IPS-NIHi11 (cell line): Measurements from ENCODE around the gene RAI1.
A peak's percentile ranks its signal among the peaks of the same experiment; 100 is the strongest.

ENCODE experiments used
- DNase-seq: peaks from one replicate; pipeline ENCODE4 v3.0.0; 2012; ENCODE audit warnings: mixed read lengths, low spot score

The RAI1 gene

DNA sequence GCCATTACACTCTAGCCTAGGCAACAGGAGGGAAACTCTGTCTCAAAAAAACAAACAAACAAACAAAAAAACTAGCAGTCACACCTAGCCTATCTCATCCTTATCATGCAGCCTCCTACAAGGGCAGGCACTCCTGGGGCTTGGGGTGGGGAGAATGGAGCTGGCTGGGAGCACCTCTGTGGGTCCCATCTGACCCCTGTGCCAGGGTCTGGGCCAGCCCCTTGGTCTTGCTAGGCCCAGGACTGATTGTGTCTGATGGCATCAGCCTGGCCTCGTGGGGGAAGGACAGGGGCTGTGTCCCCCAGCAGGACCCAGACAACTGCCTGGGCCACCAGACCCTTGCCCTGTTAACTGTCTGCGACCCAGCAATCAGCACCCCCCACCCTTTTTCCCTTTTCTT lies 105.7 kb downstream of the RAI1 start:
- no peak for DNase-seq

DNA sequence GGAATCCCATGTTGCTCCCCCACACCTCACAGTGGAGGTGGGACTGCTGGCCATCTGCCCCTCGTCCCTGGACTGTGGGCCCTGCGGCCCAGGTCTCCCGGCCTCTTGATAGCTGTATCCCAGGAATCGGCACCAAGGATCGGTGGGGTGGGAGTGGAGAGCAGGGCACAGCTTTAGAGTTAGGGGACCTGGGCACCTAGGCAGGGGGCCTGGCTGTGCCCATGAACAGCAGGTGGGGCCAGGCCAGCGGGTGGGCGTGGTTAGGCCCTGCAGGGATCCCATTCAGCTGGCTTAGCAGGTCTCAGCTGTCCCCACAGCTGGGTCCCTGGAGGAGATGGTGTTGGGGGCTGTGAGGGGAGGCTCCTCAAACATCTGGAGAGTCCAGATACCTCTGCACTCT lies 106.3 kb downstream of the RAI1 start:
- no peak for DNase-seq

DNA sequence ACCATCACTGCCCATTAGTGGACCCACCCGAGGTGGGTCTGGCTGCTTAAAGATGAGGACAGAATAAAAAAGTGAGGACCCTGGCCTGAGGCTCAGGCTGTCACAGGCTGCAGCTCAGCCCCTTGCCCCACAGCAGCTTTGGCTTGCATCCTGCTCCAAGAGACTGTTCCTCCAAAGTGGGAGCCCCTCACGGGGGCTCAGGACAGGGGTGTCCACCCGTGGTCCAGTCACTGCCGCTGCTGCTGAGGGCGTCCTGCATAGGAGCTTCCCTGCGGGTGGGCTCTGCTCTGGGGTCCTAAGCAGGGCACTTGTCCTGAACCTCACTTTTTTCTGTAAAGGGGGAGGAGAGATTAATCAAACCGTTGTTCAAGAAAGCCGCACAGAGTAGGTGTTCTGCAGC lies 107.7 kb downstream of the RAI1 start:
- DNase-seq = no peak

DNA sequence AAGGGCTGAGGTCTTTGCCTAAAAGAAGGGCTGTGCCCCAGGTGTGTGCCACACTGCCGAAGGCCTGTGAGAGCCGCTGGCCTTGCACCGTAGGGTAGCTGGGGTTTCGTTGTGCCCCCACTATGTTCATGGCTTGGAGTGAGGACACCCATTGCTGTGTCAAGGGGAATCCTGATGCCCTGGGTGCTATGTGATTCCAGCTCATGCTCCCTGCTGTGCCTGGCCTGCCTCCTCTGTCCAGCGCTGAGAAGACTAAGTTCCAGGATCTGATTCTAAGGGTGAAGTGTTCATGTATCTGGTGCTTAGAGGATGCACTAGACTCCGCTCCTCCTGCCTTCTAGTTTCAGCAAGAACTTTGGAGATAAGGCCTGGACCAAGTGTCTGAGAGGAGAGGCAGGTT lies 108.2 kb downstream of the RAI1 start:
- no peak for DNase-seq

DNA sequence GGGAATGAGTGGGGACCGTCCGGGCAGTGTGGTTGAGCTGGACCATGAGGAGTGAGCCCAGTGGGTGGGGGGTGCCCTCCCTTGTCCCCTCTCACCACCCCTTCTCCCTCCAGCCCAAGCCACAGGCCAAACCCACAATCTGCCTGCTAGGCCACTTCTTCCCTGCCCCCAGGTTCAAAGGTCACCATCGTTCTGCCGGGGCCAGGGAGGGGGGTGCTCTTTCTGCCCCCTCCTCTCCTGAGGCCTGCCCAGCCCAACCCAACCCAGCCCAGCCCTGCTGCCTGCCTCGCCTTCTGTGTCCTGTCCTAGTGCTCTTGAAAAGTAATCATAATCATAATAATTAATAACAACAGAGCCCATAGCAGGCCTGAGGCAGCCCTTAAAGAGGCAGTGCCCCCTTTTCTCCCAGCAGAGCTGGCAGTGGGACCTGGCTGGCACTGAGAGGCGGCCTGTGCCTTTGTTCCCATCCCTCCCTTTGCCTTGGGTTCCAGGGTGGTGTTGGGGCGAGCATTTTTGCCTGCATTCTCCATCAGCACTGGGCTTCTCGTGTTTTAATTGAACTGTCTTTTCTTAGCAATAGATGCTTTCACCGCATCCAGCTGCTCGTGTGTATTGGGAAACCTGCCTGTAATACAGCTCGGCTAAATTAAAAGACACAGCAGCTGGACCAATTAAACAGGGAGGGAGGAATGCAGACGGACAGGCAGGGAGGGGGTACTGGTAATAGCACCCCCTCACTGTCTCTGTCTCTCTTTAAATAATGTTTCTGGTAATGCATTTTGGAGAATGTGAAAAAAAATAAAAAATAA lies 108.8 kb downstream of the RAI1 start:
- DNase-seq = no peak

DNA sequence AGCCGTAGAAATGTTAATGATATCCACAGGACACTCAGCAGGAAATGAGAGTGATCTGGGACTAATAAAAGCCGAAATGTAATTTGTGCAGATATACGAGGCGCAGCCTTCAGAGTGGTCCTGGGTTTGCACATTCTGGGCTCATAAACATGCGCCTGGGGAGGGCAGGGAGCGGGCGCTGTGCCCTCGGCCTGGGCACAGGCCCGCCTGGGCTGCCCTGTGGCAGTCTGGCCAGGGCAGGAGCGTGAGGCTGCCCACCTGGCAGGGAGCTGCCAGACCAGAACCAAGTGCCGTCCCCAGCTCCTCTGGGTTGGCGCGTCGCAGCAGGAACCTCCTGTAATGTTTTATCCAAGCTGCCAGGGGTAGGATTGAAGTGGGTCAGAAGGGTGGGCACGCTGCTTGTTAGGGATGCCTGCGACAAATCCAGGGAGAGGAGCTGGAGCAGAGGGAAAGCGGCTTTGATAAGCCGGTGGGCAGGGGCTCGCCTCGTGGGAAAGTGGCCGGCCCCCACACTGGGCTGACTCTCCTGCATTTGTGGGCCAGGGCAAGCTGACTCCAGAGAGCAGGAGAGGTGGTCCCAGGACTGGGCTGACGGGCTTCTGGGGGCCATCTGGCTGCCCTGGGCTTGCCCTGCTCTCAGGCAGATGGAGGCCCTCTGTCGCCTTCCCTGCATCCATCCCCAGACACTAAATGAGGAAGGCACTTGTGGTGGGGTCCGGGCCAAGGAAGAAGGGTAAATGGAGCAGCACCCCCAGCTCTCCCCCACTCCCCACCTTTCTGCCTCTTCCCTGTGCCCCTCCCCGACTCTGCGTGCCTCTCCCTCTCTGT lies 109.6 kb downstream of the RAI1 start:
- no peak for DNase-seq

DNA sequence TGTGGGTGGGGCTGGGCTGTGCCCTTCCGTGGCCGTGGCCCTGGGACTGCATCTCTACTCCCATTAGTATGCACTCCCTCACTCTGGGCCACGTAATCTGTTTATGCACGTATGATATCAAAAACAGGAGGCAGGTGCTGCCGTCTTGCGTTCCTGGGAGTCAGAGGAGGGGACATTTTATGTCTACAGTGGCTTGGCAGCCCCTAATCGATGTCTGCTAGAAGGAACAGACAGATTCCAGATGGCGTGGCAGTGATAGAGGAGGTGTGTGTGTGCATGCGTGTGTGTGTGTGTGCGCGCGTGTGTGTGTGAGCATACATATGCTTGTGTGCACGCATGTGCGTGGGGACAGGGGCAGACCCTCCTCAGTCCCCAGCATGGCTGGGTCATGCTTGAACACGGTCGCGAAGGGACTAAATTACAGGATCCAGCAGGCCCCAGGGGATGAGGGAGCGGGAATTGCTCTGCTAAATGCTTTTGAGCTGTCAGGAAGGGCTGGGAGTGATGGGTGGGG lies 110.8 kb downstream of the RAI1 start:
- DNase-seq = no peak

DNA sequence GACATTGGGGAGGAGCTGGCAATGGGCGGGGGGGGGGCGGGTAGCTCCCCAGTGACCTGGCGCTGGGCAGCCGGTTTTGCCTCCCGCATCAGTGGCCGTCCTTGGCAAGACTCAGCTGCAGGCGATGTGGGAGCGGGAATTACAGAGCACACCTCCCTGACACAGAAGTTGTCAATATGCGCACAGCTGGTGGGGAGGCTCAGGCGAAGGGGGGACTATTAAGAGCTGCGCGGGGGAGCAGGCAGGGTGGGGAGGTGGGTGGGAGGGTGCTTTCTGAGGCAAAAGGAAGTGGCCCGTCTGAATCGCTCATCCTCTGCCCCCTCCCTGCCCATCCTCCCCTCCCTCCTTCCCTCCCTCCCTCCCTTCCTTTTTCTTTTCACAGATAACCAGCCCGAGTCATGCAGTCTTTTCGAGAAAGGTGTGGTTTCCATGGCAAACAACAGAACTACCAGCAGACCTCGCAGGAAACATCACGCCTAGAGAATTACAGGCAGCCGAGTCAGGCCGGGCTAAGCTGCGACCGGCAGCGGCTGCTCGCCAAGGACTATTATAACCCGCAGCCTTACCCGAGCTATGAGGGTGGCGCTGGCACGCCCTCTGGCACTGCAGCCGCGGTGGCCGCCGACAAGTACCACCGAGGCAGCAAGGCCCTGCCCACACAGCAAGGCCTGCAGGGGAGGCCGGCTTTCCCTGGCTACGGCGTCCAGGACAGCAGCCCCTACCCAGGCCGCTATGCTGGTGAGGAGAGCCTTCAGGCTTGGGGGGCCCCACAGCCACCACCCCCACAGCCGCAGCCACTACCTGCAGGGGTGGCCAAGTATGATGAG lies 111.5 kb downstream of the RAI1 start:
- peak; percentile 47 for DNase-seq

DNA sequence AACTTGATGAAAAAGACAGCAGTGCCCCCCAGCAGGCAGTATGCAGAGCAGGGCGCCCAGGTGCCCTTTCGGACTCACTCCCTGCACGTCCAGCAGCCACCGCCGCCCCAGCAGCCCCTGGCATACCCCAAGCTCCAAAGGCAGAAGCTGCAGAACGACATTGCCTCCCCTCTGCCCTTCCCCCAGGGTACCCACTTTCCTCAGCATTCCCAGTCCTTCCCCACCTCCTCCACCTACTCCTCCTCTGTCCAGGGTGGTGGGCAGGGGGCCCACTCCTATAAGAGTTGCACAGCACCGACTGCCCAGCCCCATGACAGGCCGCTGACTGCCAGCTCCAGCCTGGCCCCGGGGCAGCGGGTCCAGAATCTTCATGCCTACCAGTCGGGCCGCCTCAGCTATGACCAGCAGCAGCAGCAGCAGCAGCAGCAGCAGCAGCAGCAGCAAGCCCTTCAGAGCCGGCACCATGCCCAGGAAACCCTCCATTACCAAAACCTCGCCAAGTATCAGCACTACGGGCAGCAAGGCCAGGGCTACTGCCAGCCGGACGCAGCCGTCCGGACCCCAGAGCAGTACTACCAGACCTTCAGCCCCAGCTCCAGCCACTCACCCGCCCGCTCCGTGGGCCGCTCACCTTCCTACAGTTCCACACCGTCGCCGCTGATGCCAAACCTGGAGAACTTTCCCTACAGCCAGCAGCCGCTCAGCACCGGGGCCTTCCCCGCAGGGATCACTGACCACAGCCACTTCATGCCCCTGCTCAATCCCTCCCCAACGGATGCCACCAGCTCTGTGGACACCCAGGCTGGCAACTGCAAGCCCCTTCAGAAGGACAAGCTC lies 112.3 kb downstream of the RAI1 start:
- no peak for DNase-seq

DNA sequence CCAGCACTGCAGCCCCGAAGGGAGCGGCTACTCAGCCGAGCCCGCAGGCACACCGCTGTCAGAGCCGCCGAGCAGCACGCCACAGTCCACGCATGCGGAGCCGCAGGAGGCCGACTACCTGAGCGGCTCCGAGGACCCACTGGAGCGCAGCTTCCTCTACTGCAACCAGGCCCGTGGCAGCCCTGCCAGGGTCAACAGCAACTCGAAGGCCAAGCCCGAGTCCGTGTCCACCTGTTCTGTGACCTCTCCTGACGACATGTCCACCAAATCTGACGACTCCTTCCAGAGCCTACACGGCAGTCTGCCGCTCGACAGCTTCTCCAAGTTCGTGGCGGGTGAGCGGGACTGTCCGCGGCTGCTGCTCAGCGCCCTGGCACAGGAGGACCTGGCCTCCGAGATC lies 113.1 kb downstream of the RAI1 start:
- no peak for DNase-seq

DNA sequence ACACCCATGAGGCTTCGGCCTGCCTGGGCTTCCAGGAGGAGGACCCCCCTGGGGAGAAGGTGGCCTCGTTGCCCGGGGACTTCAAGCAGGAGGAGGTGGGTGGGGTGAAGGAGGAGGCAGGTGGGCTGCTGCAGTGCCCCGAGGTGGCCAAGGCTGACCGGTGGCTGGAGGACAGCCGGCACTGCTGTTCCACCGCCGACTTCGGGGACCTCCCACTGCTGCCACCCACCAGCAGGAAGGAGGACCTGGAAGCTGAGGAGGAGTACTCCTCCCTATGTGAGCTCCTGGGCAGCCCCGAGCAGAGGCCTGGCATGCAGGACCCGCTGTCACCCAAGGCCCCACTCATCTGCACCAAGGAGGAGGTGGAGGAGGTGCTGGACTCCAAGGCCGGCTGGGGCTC lies 114.0 kb downstream of the RAI1 start:
- DNase-seq = no peak

DNA sequence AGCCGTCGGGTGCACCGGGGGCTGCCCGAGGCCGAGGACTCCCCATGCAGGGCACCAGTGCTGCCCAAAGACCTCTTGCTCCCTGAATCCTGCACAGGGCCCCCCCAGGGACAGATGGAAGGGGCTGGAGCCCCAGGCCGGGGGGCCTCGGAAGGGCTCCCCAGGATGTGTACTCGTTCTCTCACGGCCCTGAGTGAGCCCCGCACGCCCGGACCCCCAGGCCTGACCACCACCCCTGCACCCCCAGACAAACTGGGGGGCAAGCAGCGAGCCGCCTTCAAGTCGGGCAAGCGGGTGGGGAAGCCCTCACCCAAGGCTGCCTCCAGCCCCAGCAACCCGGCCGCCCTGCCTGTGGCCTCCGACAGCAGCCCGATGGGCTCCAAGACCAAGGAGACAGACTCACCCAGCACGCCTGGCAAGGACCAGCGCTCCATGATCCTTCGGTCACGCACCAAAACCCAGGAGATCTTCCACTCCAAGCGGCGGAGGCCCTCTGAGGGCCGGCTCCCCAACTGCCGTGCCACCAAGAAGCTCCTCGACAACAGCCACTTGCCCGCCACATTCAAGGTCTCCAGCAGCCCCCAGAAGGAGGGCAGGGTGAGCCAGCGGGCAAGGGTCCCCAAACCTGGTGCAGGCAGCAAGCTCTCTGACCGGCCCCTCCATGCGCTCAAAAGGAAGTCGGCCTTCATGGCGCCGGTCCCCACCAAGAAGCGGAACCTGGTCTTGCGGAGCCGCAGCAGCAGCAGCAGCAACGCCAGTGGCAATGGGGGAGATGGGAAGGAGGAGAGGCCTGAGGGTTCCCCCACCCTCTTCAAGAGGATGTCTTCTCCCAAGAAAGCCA lies 114.9 kb downstream of the RAI1 start:
- DNase-seq = no peak

DNA sequence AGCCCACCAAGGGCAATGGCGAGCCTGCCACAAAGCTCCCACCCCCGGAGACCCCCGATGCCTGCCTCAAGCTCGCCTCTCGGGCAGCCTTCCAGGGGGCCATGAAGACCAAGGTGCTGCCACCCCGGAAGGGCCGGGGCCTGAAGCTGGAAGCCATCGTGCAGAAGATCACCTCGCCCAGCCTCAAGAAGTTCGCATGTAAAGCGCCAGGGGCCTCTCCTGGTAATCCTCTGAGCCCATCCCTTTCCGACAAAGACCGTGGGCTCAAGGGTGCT lies 115.5 kb downstream of the RAI1 start:
- no peak for DNase-seq

DNA sequence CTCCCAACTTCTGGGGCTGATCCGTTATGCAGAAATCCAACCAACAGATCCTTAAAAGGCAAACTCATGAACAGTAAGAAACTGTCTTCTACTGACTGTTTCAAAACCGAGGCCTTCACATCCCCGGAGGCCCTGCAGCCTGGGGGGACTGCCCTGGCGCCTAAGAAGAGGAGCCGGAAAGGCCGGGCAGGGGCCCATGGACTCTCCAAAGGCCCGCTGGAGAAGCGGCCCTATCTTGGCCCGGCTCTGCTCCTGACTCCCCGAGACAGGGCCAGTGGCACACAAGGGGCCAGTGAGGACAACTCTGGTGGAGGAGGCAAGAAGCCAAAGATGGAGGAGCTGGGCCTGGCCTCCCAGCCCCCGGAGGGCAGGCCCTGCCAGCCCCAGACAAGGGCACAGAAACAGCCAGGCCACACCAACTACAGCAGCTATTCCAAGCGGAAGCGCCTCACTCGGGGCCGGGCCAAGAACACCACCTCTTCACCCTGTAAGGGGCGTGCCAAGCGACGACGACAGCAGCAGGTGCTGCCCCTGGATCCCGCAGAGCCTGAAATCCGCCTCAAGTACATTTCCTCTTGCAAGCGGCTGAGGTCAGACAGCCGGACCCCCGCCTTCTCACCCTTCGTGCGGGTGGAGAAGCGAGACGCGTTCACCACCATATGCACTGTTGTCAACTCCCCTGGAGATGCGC lies 116.0 kb downstream of the RAI1 start:
- DNase-seq = no peak

DNA sequence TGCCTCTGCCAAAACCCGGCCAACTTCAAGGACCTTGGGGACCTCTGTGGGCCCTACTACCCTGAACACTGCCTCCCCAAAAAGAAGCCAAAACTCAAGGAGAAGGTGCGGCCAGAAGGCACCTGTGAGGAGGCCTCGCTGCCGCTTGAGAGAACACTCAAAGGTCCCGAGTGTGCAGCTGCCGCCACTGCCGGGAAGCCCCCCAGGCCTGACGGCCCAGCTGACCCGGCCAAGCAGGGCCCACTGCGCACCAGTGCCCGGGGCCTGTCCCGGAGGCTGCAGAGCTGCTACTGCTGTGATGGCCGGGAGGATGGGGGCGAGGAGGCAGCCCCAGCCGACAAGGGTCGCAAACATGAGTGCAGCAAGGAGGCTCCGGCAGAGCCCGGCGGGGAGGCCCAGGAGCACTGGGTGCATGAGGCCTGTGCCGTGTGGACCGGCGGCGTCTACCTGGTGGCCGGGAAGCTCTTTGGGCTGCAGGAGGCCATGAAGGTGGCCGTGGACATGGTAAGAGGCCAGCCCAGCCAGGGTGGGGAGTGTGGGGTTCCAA lies 116.8 kb downstream of the RAI1 start:
- no peak for DNase-seq

DNA sequence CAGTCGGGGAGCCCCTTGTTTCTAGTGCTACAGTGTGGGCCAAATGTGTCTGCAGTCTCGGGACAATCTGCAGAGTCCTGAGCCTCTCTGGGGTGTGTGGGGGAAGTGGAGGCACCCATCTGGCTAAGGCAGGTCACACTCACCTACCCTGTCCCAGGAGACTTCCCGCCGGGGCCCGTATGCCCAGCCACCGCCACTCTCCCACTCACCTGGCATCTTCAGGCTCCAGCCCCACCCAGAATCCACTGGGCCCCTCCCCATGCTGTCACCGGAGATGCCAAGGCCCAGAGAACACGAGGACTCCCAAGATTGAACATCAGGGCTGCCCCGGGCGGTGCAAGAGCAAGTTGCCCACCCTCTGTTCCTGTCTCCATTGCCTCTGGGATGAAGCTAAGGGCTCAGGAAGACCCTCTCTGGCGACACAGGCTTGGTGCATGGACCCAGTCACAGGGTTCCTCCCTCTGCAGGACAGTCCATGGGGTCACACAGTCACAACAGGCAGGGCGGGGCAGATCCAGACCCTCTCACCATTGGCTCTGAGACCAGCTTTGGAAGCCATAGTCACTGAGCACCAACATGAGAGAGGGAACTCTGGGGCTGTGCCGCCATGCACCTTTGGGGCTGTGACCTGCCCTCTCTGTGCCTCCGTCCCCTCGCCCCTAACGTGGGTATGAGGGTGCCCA lies 117.5 kb downstream of the RAI1 start:
- no peak for DNase-seq

DNA sequence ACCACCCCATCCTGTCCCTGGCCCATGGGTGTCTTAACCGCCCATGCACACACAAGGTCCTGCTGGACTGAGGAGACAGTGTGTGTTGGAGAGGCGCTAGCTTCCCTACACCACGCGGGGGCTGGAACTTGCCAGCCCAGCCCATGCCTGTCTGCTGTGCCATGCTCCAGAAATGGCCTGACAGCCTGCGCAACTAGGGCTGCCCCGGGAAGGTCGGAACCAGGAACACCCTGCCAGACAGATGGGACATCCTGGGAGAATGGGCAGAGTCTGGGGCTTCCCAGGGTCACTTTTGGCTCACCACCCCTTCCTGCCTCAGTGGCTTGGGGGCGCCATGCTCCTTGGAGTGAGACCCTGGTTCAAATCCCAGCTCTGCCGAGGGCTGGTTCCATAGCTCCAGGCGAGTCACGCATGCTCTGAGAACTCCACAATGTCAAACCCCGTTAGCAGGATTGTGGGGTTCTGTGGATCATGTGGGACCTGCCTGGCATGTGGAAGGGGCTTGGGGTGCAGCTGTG lies 119.3 kb downstream of the RAI1 start:
- no peak for DNase-seq

DNA sequence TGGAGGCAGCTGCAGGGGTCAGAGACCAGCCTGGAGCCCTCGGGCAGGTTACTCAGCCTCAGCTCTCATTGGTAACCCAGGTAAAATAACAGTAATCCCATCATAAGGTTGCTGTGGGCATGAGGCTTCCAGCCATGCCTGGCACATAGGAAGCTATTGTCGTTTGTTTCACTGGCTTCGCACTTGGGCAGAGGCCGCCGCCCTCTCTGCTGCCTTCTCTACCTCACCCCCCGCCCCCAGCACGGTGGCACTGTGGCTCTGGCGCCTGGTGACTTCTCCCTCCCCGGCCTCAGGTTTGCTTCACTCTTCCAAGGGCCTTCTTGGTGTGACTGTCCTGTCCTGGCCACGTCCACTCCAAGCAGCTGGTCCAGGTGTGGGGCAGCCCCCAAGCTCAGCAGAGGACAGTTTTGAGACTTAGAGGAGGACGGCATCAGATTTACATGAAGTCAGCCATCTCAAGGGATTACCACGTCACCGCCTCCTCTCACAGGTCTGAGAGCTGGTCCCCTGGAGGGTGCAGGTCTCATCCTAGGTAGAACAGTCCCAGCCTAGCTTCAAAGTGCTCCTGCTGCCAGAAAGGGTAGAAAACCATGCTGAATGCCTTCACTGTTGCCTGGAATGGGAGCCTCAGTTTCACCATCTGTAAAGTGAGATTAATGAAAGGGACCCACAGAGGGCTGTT lies 120.7 kb downstream of the RAI1 start:
- no peak for DNase-seq
